ENCODE data around the gene CHRNA5.

DNA sequence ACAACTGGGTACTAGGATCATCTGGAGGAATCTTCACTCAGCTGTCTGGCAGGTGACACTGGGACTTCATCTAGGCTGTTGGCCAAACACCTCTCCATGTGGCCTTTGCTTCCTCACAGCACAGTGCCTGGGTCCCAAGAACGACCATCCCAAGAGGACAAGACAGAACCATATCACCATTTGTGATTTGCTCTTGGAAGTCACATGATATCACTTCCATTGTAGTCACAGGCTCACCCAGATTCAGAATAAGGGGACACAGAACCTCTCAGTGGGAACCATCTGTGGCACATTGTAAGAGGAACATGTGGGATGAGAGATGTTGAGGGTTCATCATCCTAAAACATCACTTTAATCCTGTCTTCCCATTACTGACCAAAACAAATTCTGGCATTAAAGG, 27.0 kb upstream of the CHRNA5 start:
- TF ChIP-seq CTCF (IDR thresholded peaks at IDR 0.05; ENCODE audit: poor library complexity), result no peak
- TF ChIP-seq EZH2phosphoT487 (IDR thresholded peaks at IDR 0.05; ENCODE audit: low read depth, severe bottlenecking, unreplicated experiment), result no peak

Measured in hepatocyte (in vitro differentiated cells).